Measurements from ENCODE around the gene GBF1.

Gene GBF1

DNA sequence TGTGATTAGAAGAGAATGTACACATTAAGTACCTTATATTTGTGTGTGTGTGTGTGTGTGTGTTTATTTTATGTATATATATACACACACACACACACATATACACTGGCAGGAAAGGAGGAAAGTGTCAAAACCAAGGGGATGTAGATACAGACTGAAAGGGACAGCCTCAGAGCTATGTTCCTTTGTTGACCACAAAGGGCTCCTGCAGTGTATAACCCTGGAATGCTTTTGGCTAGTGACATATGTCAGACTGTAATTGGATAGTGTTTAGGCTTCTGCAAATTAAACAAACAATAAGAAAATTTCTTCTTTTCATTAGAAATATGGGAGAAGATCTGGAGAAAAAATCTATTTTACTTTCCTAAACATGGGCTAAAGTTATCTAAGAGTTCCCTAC is 15.9 kb downstream of the GBF1 start:
- Histone ChIP-seq H3K27ac (ENCODE audit: low read length) (no peak overlapping the region), H3K9ac (ENCODE audit: low read depth, low read length) (no peak overlapping the region), H3K79me2 (ENCODE audit: insufficient read depth, low read length) (peaks cover 76% of the 10 kb centered on the region), H3K36me3 (ENCODE audit: insufficient read depth, low read length) (peaks cover 63% of the 10 kb centered on the region), H3K4me2 (ENCODE audit: insufficient read depth, low read length) (no peak overlapping the region), H3K27me3 (ENCODE audit: insufficient read depth, low read length, poor library complexity) (no peaks in the 10 kb centered on the region), H4K20me1 (ENCODE audit: insufficient read depth, low read length) (peaks cover 26% of the 10 kb centered on the region; the same call in 1 of the 2 replicates), H3K4me3 (ENCODE audit: low read depth in 1 of 2, low read length in 2 of 2) (no peak overlapping the region), H2AFZ (ENCODE audit: low read depth, low read length) (no peak overlapping the region), H3K9me3 (ENCODE audit: insufficient read depth, low read length, severe bottlenecking) (no peaks in the 10 kb centered on the region), H3K4me1 (ENCODE audit: insufficient read depth, low read length) (no peaks in the 10 kb centered on the region)
- DNase-seq (no peak), ATAC-seq (ENCODE audit: insufficient read depth, low read depth) (no peak)
- TF ChIP-seq EZH2 (IDR thresholded peaks at IDR 0.05; ENCODE audit: borderline replicate concordance, low read depth, low read length, severe bottlenecking) (no peak), CTCF (IDR thresholded peaks at IDR 0.05; ENCODE audit: borderline replicate concordance, extremely low read depth, low read length, poor library complexity, severe bottlenecking) (no peak)

DNA sequence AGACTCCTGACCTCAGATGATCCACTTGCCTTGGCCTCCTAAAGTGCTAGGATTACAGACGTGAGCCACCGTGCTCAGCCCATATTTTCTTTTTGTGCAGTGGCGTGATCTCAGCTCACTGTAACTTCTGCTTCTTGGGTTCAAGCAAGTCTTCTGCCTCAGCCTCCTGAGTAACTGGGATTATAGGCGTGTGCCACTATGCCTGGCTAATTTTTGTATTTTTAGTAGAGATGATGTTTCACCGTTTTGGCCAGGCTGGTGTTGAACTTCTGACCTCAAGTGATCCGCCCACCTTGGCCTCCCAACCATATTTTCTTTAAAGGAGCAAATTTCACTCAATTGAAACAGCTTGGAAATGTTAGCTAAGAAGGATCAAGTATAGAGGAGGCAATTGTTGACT is 16.5 kb downstream of the GBF1 start:
- no peak for TF ChIP-seq EZH2 (IDR thresholded peaks at IDR 0.05; ENCODE audit: borderline replicate concordance, low read depth, low read length, severe bottlenecking)
- no peak for TF ChIP-seq CTCF (IDR thresholded peaks at IDR 0.05; ENCODE audit: borderline replicate concordance, extremely low read depth, low read length, poor library complexity, severe bottlenecking)
- DNase-seq, result no peak
- Histone ChIP-seq H4K20me1 (ENCODE audit: insufficient read depth, low read length) (peaks cover 27% of the 10 kb centered on the region; the same call in 1 of the 2 replicates), H2AFZ (ENCODE audit: low read depth, low read length) (no peak overlapping the region), H3K27me3 (ENCODE audit: insufficient read depth, low read length, poor library complexity) (no peaks in the 10 kb centered on the region), H3K4me1 (ENCODE audit: insufficient read depth, low read length) (no peaks in the 10 kb centered on the region), H3K27ac (ENCODE audit: low read length) (no peak overlapping the region), H3K9ac (ENCODE audit: low read depth, low read length) (no peak overlapping the region), H3K4me3 (ENCODE audit: low read depth in 1 of 2, low read length in 2 of 2) (no peak overlapping the region), H3K4me2 (ENCODE audit: insufficient read depth, low read length) (no peak overlapping the region), H3K79me2 (ENCODE audit: insufficient read depth, low read length) (peaks cover 74% of the 10 kb centered on the region), H3K36me3 (ENCODE audit: insufficient read depth, low read length) (peaks cover 69% of the 10 kb centered on the region), H3K9me3 (ENCODE audit: insufficient read depth, low read length, severe bottlenecking) (no peaks in the 10 kb centered on the region)
- no peak for ATAC-seq (ENCODE audit: insufficient read depth, low read depth)

DNA sequence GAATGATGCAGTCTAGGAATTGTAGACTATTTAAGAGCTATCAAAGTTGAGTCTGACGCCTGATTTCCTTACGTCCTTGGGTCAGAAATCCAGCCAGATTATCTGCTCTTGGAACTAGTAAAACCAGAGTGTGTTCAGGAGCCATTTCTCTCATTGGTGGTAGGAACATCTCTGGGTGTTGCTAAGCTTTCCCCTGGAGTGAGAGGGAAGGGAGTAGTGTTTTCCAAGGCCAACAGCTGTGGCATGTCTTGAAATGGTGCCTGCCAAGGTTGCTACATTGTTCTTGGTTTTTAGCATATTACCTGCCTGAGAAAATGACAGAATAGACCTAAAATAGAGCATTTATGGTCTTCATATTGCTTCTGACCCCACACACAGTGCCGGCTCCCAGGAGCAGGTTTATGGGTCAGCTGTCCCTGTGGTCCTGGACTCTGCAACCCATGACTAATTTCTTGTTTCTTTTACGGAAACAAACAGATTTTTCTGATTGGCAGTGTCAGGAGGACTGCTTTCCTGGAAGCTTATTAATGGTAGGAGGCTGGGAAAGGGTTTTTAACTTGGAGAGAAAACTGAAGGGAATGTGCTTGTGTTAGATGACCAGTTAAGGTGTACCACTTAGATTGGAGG is 17.5 kb downstream of the GBF1 start:
- H3K27ac ChIP-seq (ENCODE audit: low read length), result no peak overlapping the region
- no peaks in the 10 kb centered on the region for H3K9me3 ChIP-seq (ENCODE audit: insufficient read depth, low read length, severe bottlenecking)
- DNase-seq (no peak), ATAC-seq (ENCODE audit: insufficient read depth, low read depth) (no peak)
- no peak overlapping the region for H3K9ac ChIP-seq (ENCODE audit: low read depth, low read length)
- peaks cover 66% of the 10 kb centered on the region for H3K79me2 ChIP-seq (ENCODE audit: insufficient read depth, low read length)
- no peaks in the 10 kb centered on the region for H3K4me1 ChIP-seq (ENCODE audit: insufficient read depth, low read length)
- H3K27me3 ChIP-seq (ENCODE audit: insufficient read depth, low read length, poor library complexity), result no peaks in the 10 kb centered on the region
- no peak overlapping the region for H3K4me3 ChIP-seq (ENCODE audit: low read depth in 1 of 2, low read length in 2 of 2)
- TF ChIP-seq CTCF (IDR thresholded peaks at IDR 0.05; ENCODE audit: borderline replicate concordance, extremely low read depth, low read length, poor library complexity, severe bottlenecking) (no peak), EZH2 (IDR thresholded peaks at IDR 0.05; ENCODE audit: borderline replicate concordance, low read depth, low read length, severe bottlenecking) (no peak)
- H2AFZ ChIP-seq (ENCODE audit: low read depth, low read length), result no peak overlapping the region
- H3K36me3 ChIP-seq (ENCODE audit: insufficient read depth, low read length), result peaks cover 71% of the 10 kb centered on the region
- peaks cover 24% of the 10 kb centered on the region; the same call in 1 of the 2 replicates for H4K20me1 ChIP-seq (ENCODE audit: insufficient read depth, low read length)
- H3K4me2 ChIP-seq (ENCODE audit: insufficient read depth, low read length), result no peak overlapping the region
